WTC11 (cell line): ENCODE data around the gene ANK2.
"Not testable (repeated sequence)": the region's sequence is repeated elsewhere in the genome, so short reads cannot be mapped to it uniquely, and the experiment has no call there.

ENCODE experiments used
- CREB1 ChIP-seq: sonication (generic); formaldehyde crosslinking; IDR thresholded peaks from 2 replicates; pipeline ENCODE4 v1.8.0; 2023; ENCODE audit warnings: mild to moderate bottlenecking, missing genetic modification reagents
- CTCF ChIP-seq: fragments of 200-600 bp; IDR thresholded peaks from 2 replicates; pipeline ENCODE4 v1.8.0; 2022; ENCODE audit warnings: antibody characterized with exemption
- IRF2 ChIP-seq: sonication (generic); formaldehyde crosslinking; IDR thresholded peaks from 2 replicates; pipeline ENCODE4 v1.8.0; 2022; ENCODE audit warnings: low read depth, missing genetic modification reagents, borderline replicate concordance
- ZNF263 ChIP-seq: sonication (generic); formaldehyde crosslinking; IDR thresholded peaks from 2 replicates; pipeline ENCODE4 v1.8.1; 2022; ENCODE audit warnings: low read depth, mild to moderate bottlenecking, moderate library complexity, missing genetic modification reagents
- TF ChIP-seq, protein P1 (sequence below): sonication (generic); formaldehyde crosslinking; conservative IDR thresholded peaks from 2 replicates; pipeline ENCODE4 v1.8.1; 2022; ENCODE audit warnings: mild to moderate bottlenecking, missing genetic modification reagents
- TF ChIP-seq, protein P2 (sequence below): sonication (generic); formaldehyde crosslinking; IDR thresholded peaks from 2 replicates; pipeline ENCODE4 v1.8.0; 2022; ENCODE audit warnings: mild to moderate bottlenecking, missing genetic modification reagents
- TF ChIP-seq, protein P3 (sequence below): sonication (generic); formaldehyde crosslinking; IDR thresholded peaks from 2 replicates; pipeline ENCODE4 v1.8.0; 2022; ENCODE audit warnings: mild to moderate bottlenecking, missing genetic modification reagents
- TF ChIP-seq, protein P4 (sequence below): sonication (generic); formaldehyde crosslinking; IDR thresholded peaks from 2 replicates; pipeline ENCODE4 v1.8.0; 2022; ENCODE audit warnings: mild to moderate bottlenecking, missing genetic modification reagents

DNA sequence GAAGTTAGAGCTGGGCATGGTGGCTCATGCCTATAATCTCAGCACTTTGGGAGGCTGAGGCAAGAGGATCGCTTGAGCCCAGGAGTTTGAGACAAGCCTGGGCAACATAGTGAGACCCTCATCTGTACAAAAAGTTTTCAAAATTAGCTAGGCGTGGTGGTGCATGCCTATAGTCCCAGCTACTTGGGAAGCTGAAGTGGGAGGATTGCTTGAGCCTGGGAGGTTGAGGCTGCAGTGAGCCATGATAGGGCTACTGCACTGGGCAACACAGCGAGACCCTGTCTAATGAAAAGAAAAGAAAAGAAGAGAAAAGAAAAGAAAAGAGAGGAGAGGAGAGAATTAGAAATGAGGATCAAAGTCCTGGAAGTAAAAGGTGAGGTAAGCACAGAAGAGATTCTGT, 19.3 kb downstream of the ANK2 start:
- TF ChIP-seq CTCF; ZNF263 (CRISPR knock-in tag); CREB1; IRF2 (CRISPR knock-in tag): not testable (repeated sequence)
- TF ChIP-seq, protein P1, sequence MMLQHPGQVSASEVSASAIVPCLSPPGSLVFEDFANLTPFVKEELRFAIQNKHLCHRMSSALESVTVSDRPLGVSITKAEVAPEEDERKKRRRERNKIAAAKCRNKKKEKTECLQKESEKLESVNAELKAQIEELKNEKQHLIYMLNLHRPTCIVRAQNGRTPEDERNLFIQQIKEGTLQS, result not testable (repeated sequence)
- TF ChIP-seq, protein P2, sequence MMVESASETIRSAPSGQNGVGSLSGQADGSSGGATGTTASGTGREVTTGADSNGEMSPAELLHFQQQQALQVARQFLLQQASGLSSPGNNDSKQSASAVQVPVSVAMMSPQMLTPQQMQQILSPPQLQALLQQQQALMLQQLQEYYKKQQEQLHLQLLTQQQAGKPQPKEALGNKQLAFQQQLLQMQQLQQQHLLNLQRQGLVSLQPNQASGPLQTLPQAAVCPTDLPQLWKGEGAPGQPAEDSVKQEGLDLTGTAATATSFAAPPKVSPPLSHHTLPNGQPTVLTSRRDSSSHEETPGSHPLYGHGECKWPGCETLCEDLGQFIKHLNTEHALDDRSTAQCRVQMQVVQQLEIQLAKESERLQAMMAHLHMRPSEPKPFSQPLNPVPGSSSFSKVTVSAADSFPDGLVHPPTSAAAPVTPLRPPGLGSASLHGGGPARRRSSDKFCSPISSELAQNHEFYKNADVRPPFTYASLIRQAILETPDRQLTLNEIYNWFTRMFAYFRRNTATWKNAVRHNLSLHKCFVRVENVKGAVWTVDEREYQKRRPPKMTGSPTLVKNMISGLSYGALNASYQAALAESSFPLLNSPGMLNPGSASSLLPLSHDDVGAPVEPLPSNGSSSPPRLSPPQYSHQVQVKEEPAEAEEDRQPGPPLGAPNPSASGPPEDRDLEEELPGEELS, result not testable (repeated sequence)
- TF ChIP-seq, protein P3, sequence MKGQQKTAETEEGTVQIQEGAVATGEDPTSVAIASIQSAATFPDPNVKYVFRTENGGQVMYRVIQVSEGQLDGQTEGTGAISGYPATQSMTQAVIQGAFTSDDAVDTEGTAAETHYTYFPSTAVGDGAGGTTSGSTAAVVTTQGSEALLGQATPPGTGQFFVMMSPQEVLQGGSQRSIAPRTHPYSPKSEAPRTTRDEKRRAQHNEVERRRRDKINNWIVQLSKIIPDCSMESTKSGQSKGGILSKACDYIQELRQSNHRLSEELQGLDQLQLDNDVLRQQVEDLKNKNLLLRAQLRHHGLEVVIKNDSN (CRISPR knock-in tag), result not testable (repeated sequence)
- TF ChIP-seq, protein P4, sequence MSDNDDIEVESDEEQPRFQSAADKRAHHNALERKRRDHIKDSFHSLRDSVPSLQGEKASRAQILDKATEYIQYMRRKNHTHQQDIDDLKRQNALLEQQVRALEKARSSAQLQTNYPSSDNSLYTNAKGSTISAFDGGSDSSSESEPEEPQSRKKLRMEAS (CRISPR knock-in tag), result not testable (repeated sequence)
